ENCODE results near the gene ANKS6.

Gene ANKS6

DNA sequence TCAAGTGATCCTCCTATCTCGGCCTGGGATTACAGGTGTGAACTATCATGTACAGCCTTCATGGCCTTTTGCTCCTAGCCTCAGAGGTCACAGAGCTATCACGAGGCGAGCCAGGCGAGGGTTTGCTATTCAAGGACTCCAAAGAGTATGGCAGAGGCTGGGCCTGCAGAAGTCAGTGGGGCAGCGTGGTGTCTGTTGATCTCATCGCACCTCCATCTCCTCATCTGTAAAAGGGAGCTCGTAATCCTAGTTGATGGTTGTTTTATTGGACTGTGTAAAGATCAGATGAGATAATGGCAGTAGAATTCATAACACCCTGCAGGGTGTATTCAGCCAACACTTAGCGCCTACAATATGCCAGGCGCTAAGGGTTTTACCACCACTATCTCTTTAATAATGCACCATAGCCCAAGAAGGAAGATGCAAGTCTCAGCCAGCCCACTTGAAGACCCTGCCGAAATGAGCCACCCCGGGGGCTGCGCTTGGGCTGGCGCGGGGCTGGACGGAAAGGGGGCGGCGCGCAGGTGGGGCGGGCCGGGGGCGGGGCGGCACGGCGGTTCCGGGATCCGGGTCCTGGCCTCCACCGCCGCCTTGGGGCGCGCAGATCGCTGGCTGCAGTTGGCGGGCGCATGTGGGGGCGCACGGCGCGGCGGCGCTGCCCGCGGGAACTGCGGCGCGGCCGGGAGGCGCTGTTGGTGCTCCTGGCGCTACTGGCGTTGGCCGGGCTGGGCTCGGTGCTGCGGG, 10.9 kb upstream of the ANKS6 start, which contains the start of gene GALNT12:
Gene GALNT12 (plus strand): TSS at position 601 of the 744 bp plus-strand sequence. CDS start 29 bp downstream, at position 630.
- Mint-ChIP-seq H3K27ac (peak within 1 kb of the TSS; percentile 35), H3K27me3 (peaks cover 2% of the 10 kb centered on the region), H3K4me1 (peaks cover 31% of the 10 kb centered on the region), H3K4me3 (peak within 1 kb of the TSS; percentile 82), H3K36me3 (ENCODE audit: low read depth) (peaks cover 2% of the 10 kb centered on the region), H3K9me3 (no peaks in the 10 kb centered on the region)
- DNase-seq, result peak; percentile 67
- ATAC-seq, result peak; percentile 64

- Mint-ChIP-seq H3K4me1 (peaks cover 28% of the 10 kb centered on the region), H3K27me3 (peaks cover 2% of the 10 kb centered on the region), H3K4me3 (peak overlapping the region; percentile 63), H3K27ac (no peak overlapping the region), H3K36me3 (ENCODE audit: low read depth) (peaks cover 2% of the 10 kb centered on the region), H3K9me3 (no peaks in the 10 kb centered on the region)
- DNase-seq (no peak), ATAC-seq (no peak)
These were observed 10.2 kb upstream of the ANKS6 start for GRCh38 chr9:98806394-98807035.

DNA sequence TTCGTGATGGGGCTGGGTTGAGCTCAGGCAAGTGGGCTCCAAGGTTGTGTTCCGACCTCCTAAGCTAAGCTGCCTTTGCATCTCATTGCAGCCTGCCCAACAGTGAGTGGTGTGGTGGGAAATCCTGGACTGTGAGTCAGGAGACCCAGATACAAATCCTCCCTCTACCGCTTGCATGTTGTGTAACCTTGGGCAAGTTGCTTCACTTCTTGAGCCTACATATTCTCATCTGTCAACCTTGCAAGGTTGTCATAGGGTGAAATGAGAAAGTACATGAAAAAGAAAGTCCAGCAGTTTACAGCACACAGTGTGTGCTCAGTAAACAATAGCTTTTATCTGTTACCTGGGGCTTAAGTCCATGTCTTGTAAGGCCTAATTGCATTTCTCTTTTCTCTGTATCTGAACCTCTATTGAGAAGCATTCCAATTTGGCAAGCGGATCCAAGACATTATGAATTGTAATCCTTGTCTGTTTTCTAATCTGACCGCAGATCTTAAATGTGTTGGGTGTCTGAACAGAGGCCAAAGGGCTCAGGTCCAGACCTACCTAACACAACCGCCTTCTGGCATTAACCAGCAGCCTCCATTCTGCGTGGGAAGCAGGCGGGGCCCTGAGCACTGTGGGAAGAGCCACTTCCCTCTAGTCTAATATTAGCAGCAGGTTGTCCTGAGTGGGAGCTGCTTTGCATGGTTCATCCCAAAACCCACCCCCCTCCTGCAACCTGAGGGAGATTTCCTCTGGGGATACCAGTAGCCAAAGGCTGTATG, 9.3 kb upstream of the ANKS6 start:
- Mint-ChIP-seq H3K9me3 (no peaks in the 10 kb centered on the region), H3K27ac (no peak overlapping the region), H3K27me3 (peaks cover 2% of the 10 kb centered on the region), H3K36me3 (ENCODE audit: low read depth) (no peaks in the 10 kb centered on the region), H3K4me3 (no peak overlapping the region), H3K4me1 (peaks cover 20% of the 10 kb centered on the region)
- DNase-seq (no peak), ATAC-seq (no peak)

DNA sequence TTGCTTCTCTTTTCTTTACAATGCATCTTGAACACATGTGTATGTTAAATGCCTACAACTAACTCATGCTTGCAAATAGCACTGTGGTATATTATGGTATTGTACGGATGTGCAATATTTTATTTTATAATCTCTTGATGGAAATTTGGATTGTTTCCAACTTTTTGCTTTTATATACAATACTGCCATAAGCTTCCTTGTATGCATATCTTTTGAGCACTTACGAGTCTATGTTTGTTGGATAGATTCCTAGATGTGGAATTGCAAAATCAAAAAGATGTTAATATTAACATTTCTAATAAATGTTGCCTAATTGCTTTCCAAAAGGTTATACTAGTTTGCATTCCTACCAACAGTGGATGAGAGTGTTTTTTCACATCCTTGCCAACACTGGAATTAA, 7.7 kb upstream of the ANKS6 start:
- Mint-ChIP-seq H3K4me3 (no peak overlapping the region), H3K9me3 (no peaks in the 10 kb centered on the region), H3K27me3 (no peaks in the 10 kb centered on the region), H3K27ac (no peak overlapping the region), H3K36me3 (ENCODE audit: low read depth) (no peaks in the 10 kb centered on the region), H3K4me1 (peaks cover 16% of the 10 kb centered on the region)
- DNase-seq (no peak), ATAC-seq (no peak)

DNA sequence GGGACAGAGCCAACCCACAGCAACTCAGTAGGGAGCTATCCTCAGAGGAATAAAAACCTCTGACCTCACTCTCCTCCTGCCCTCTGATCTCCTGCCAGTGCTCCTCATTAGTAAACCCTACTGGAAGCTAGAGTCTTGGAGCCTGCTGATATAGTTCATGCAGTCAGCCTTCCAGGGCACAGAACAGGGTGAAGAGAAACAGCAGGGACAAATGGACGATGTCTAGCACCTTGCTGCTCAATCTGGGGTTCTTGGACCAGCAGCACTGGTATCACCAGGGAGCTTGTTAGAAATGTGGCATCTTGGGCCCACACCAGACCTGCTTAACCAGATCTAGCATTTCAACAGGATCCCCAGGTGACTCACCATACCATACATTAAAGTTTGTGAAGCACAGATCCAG, 5.6 kb upstream of the ANKS6 start:
- H3K4me1 Mint-ChIP-seq, result peaks cover 5% of the 10 kb centered on the region
- ATAC-seq, result no peak
- H3K4me3 Mint-ChIP-seq, result no peak overlapping the region
- no peak overlapping the region for H3K27ac Mint-ChIP-seq
- H3K36me3 Mint-ChIP-seq (ENCODE audit: low read depth), result peaks cover 8% of the 10 kb centered on the region
- peaks cover 10% of the 10 kb centered on the region for H3K9me3 Mint-ChIP-seq
- DNase-seq, result no peak
- no peaks in the 10 kb centered on the region for H3K27me3 Mint-ChIP-seq

- ATAC-seq (no peak), DNase-seq (no peak)
- Mint-ChIP-seq H3K27ac (no peak overlapping the region), H3K27me3 (no peaks in the 10 kb centered on the region), H3K4me1 (peaks cover 7% of the 10 kb centered on the region), H3K9me3 (peaks cover 10% of the 10 kb centered on the region), H3K4me3 (no peak overlapping the region), H3K36me3 (ENCODE audit: low read depth) (peaks cover 8% of the 10 kb centered on the region)
These were observed 5.2 kb upstream of the ANKS6 start for GRCh38 chr9:98801561-98801960.

DNA sequence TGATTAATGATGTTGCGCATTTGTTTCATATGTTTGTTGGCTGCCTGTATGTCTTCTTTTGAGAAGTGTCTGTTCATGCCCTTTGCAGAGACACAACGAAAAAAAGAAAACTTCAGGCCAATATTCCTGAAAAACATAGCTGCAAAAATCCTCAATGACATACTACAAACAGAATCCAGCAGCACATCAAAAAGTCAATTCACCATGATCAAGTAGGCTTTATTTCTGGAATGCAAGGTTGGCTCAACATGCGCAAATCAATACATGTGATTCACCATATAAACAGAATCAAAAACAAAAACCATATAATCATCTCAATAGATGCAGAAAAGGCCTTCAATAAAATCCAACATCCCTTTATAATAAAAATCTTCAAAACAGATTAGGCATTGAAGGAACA, 1.9 kb upstream of the ANKS6 start:
- DNase-seq (no peak), ATAC-seq (no peak)
- Mint-ChIP-seq H3K27ac (no peak overlapping the region), H3K36me3 (ENCODE audit: low read depth) (peaks cover 8% of the 10 kb centered on the region), H3K4me3 (no peak overlapping the region), H3K9me3 (peaks cover 10% of the 10 kb centered on the region), H3K4me1 (peaks cover 22% of the 10 kb centered on the region), H3K27me3 (no peaks in the 10 kb centered on the region)

- peak overlapping the region; percentile 40 for H3K4me3 Mint-ChIP-seq
- H3K27me3 Mint-ChIP-seq, result no peaks in the 10 kb centered on the region
- DNase-seq (no peak), ATAC-seq (no peak)
- H3K36me3 Mint-ChIP-seq (ENCODE audit: low read depth), result peaks cover 8% of the 10 kb centered on the region
- H3K9me3 Mint-ChIP-seq, result peaks cover 10% of the 10 kb centered on the region
- no peak overlapping the region for H3K27ac Mint-ChIP-seq
- peaks cover 22% of the 10 kb centered on the region for H3K4me1 Mint-ChIP-seq
These were observed 1.1 kb upstream of the ANKS6 start for GRCh38 chr9:98797491-98797890.

DNA sequence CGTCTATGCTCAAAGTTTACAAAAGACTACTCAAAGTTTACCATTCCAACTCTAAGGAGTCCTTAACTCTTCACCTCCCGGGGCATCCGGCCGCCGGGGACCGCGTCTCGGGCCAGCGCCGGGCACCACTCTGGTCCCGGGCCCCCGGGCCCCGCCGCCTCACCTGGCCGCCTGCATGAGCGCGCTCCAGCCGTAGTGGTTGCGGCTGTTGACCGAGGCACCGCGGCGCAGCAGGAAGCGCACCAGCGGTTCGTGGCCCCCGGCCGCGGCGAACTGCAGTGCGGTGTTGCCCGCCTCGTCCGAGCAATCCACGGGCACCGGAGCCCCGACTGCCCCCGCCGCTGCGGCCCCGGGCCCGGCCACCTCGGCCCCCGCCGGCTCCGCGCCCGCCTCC, 388 bp downstream of the ANKS6 start:
- Mint-ChIP-seq H3K4me3 (peak overlapping the region; percentile 79), H3K27me3 (no peaks in the 10 kb centered on the region), H3K9me3 (peaks cover 10% of the 10 kb centered on the region), H3K27ac (no peak overlapping the region), H3K36me3 (ENCODE audit: low read depth) (peaks cover 8% of the 10 kb centered on the region), H3K4me1 (peaks cover 29% of the 10 kb centered on the region)
- DNase-seq, result peak; percentile 35
- ATAC-seq, result peak; percentile 23

DNA sequence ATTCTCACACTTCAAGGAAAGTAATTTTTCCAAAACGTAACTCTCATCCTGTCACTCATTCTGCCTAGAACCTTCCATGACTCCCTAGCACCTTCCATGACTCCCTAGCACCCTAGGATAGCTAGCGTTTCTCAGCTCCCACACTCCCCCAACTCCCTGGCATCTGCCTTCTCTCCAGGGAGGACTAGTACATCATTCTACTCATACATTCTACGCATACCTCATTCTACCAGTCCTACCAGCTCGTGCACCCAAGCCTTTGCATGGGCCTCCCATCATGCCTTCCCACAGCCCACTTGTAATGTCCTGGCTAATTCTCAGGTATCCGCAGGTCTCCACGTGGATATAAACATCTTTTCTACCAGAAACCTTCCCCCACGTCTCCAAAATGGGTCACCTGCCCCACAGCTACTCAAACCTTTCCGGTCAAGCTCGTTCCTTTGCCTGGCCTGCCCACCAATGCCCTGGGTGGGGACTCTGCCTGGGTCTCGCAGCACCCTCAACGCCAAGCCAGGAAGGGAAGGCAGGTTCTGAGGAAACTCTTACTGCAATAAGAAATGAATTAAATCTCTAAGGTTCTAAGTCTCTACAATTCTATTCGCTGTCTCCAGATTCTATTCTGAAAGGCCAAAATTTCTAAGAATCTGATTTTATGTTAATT, 930 bp downstream of the ANKS6 start:
- H3K9me3 Mint-ChIP-seq, result peaks cover 10% of the 10 kb centered on the region
- H3K27me3 Mint-ChIP-seq, result no peaks in the 10 kb centered on the region
- peaks cover 8% of the 10 kb centered on the region for H3K36me3 Mint-ChIP-seq (ENCODE audit: low read depth)
- H3K27ac Mint-ChIP-seq, result peak overlapping the region; percentile 51
- DNase-seq (no peak), ATAC-seq (no peak)
- peak overlapping the region; percentile 79 for H3K4me3 Mint-ChIP-seq
- H3K4me1 Mint-ChIP-seq, result peaks cover 29% of the 10 kb centered on the region

GRCh38 chr9:98794802-98795201, 1.6 kb downstream of the ANKS6 start:
- H3K27me3 Mint-ChIP-seq, result no peaks in the 10 kb centered on the region
- peak overlapping the region; percentile 79 for H3K4me3 Mint-ChIP-seq
- H3K27ac Mint-ChIP-seq, result no peak overlapping the region
- ATAC-seq, result no peak
- H3K4me1 Mint-ChIP-seq, result peaks cover 29% of the 10 kb centered on the region
- DNase-seq, result no peak
- peaks cover 10% of the 10 kb centered on the region for H3K9me3 Mint-ChIP-seq
- peaks cover 8% of the 10 kb centered on the region for H3K36me3 Mint-ChIP-seq (ENCODE audit: low read depth)

GRCh38 chr9:98793031-98793430, 3.3 kb downstream of the ANKS6 start:
- ATAC-seq (no peak), DNase-seq (no peak)
- H3K36me3 Mint-ChIP-seq (ENCODE audit: low read depth), result peaks cover 4% of the 10 kb centered on the region
- H3K4me3 Mint-ChIP-seq, result no peak overlapping the region
- H3K4me1 Mint-ChIP-seq, result peaks cover 29% of the 10 kb centered on the region
- H3K9me3 Mint-ChIP-seq, result peaks cover 2% of the 10 kb centered on the region
- no peak overlapping the region for H3K27ac Mint-ChIP-seq
- H3K27me3 Mint-ChIP-seq, result no peaks in the 10 kb centered on the region

DNA sequence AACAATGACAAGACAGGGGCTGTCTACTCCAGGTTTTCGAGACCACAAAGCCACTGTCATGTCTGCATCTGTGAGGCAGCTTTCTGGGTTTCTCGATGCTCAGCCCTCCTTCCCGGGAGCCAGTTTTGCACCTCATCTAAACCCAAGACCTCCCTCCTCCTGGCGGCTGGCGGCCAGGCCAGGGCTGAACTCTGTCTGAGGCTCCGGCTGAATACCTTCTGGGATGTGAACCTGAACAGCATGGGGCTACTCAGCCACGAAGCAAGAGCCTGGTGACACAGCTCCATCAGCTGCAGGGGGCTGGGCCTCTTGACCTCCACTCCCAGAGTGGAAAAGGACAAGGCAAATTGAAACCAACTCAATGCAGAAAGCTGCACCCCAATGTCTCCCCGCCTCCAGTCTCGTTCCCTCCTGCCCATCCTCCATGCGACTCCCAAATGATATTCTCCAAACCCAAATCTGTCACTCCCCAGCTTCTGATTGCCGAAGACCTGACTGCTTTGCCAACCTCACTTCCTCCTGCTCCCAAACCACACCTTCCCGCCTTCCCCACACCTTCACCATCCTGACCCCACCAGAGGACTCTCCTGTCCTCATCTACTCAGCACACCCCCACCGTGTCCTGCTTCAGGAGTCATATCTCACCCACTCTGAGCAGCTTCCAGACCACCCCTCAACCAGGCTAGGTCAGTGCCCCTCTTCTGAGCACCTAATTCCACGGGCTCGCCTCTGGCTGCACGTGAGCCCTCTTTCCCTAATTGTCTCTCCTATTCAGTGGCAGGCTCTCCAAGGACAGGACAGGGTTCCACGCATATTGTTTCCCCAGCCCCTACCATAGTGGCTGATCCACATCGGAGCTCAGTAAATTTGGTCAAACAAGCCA, 4.5 kb downstream of the ANKS6 start:
- Mint-ChIP-seq H3K36me3 (ENCODE audit: low read depth) (peaks cover 4% of the 10 kb centered on the region), H3K4me3 (no peak overlapping the region), H3K27ac (no peak overlapping the region), H3K9me3 (no peaks in the 10 kb centered on the region), H3K4me1 (peaks cover 25% of the 10 kb centered on the region), H3K27me3 (no peaks in the 10 kb centered on the region)
- DNase-seq (no peak), ATAC-seq (no peak)
